ENCODE measurements around the gene SNX8.
"Not testable (repeated sequence)": the region's sequence is repeated elsewhere in the genome, so short reads cannot be mapped to it uniquely, and the experiment has no call there.

Gene SNX8, protein sequence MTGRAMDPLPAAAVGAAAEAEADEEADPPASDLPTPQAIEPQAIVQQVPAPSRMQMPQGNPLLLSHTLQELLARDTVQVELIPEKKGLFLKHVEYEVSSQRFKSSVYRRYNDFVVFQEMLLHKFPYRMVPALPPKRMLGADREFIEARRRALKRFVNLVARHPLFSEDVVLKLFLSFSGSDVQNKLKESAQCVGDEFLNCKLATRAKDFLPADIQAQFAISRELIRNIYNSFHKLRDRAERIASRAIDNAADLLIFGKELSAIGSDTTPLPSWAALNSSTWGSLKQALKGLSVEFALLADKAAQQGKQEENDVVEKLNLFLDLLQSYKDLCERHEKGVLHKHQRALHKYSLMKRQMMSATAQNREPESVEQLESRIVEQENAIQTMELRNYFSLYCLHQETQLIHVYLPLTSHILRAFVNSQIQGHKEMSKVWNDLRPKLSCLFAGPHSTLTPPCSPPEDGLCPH

DNA sequence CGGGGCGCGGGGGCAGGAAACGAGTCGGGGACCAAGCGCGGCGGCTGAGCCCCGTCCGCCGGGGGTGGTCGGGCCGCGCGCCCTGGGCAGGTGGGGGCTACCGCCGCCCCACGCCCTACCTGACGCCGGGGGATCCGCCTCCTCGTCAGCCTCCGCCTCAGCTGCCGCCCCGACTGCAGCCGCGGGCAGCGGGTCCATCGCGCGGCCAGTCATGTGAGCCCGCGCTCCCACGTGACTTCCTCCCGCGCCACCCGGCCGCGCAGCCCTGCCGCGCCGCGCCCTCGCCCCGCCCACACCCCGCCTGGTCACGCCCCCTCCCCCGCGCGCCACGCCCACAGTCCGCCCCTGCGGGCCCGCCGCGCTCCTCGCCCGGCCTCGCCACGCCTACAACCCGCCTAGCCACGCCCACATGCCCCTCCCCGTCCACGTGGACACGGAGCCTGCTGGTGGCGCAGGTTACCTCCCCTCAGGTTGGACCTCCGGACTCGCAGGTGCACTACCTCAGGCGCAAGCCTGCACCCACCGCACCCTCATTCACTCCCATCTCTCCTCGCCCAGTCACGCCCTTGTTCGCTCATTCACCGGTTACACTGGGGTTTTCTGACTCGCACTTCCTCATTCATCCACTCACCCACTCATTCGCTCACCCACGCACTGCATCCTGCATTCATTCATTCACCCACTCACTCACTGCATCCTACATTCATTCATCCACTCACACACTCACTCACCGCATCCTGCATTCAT is at the start of gene SNX8:
SNX8 (minus strand) TSS at position 233 of the 747 bp plus-strand sequence; CDS start at position 213, 20 bp downstream.
- peak within 1 kb of the TSS; percentile 90 for H3K4me3 ChIP-seq (ENCODE audit: low read depth, low read length)
- DNase-seq (ENCODE audit: low read depth), result peak; percentile 53

DNA sequence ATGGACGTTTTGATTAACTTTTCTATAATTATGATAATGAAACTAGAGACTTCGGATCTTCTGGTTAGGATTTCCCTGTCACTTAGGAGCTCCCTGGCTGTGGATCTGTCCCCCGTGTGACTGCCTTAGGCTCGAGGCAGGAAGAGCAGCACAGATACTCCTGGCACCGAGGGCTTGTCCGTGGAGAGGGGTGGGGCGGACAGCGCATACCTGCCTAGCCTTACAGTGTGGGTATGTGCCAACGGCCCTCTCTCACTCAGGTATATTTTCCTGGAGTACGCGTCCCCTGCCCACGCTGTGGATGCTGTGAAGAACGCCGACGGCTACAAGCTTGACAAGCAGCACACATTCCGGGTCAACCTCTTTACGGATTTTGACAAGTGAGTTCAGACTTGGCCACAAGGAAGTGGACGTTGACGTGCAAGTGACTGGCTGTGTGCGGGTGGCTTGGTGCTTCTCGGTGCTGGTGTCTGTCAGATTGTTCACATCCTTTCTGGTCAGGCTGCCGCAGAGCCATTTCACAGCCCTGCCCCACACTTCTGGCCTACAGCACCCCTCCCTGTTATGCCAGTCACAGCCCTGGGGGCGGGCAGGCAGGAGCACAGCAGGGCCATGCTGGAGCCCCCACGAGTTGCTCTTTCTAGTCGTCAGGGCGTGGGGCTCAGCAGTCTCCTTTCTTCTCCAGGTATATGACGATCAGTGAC is 48.3 kb upstream of the SNX8 start:
- DNase-seq (ENCODE audit: low read depth), result no peak

DNA sequence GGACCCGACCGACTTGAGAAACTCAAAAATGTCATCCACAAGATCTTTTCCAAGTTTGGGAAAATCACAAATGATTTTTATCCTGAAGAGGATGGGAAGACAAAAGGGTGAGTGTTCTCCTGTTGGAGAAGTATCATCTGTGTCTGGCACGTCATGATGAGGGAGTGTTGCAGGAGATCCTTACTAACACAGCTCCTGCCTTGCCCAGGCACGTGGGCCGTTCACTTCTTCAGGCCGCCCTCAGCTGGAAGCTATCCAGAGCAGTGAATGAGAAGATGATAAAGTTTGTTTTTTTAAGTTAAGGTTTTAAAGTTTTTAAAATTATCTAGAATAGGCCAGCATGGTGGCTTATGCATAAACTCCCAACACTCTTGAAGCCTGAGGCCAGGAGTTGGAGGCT is 46.6 kb upstream of the SNX8 start:
- no peak overlapping the region for H3K4me3 ChIP-seq (ENCODE audit: low read depth, low read length)

More for the DNA sequence above, 48.3 kb upstream of the SNX8 start:
- H3K4me3 ChIP-seq (ENCODE audit: low read depth, low read length), result no peak overlapping the region

DNA sequence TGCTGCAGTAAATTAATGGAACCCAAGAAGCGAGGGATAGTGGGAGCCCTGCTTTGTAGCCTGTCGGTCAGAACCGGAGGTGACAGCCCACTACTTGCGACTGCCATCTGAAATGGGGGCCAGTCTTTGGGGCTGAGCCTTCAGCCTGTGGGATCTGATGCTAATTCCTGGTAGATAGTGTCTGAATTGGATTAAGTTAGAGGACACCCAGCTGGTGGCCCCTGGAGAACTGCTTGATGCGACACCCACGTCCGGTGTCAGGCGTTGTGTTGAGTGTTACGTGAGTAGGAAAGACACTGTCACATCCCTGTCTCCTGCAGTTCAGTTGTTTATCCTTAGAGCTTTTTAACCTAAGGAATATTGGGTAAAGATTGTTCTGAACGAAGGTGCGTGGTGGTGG is 45.4 kb upstream of the SNX8 start:
- DNase-seq (ENCODE audit: low read depth), result no peak
- no peak overlapping the region for H3K4me3 ChIP-seq (ENCODE audit: low read depth, low read length)

More for the DNA sequence above, 46.6 kb upstream of the SNX8 start:
- no peak for DNase-seq (ENCODE audit: low read depth)

DNA sequence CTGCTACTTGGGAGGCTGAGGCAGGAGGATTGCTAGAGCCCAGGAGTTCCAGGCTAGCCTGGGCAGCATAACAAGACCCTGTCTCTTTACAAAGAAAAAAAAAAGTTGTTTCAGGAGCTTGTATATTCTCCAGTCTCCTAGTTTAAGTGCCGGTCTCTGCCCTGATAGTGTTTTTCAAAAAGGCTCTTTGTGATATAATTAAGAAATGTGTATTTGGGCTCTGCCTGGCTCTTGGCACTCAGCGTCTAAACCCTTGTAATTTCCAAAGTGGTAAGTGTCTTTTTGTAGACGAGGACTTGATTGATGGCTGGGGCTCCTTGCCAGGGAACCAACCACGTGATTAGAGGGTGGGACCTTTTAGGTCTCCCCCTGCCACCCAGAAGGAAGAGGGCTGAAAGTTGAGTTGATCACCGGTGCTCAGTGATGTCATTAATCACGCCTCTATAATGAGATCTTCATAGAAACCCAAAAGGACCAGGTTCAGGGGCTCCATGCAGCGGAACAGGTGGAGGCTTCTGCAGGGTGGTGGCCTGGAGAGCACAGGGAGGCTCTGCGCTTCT is 44.8 kb upstream of the SNX8 start:
- no peak overlapping the region for H3K4me3 ChIP-seq (ENCODE audit: low read depth, low read length)
- no peak for DNase-seq (ENCODE audit: low read depth)

DNA sequence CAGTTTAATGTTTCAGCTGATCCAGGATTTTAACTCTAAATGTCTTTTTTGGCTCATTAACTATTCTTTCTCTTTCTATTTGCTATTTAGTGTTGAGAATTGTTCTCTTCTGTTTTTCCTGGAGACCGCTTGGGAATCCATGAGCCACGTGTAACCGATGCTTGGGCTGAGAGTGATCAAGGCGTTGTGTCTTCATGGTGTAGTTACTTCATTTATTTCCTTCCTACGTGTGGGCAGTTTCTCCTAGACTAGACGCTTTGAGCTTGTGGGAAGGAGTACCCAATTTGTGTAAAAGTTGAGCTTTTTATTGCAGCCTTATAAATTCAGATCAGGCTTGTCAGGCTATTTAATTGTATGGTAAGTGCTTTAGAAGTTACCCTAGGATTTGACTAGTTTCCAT is 43.3 kb upstream of the SNX8 start:
- DNase-seq (ENCODE audit: low read depth), result no peak
- no peak overlapping the region for H3K4me3 ChIP-seq (ENCODE audit: low read depth, low read length)

DNA sequence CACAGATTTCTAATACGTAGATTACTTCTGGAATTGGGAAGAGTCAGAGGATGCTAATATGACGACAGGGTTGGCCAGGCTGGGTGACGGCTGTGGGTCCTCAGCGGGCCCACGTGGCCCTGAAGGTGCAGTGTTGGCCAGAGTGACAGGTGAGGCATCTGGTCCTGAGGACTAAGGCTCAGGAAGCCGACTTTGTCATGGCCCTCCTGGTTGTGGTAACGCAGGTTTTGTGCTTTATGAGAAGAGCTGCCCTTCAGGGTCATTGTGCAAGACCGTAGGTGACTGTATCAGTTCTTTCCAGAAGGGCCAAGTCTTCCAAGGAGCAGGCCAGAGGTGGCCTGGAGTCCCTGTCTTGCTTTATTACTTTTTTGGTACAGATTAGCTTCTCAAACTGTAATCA is 42.9 kb upstream of the SNX8 start:
- H3K4me3 ChIP-seq (ENCODE audit: low read depth, low read length), result no peak overlapping the region
- DNase-seq (ENCODE audit: low read depth), result no peak

DNA sequence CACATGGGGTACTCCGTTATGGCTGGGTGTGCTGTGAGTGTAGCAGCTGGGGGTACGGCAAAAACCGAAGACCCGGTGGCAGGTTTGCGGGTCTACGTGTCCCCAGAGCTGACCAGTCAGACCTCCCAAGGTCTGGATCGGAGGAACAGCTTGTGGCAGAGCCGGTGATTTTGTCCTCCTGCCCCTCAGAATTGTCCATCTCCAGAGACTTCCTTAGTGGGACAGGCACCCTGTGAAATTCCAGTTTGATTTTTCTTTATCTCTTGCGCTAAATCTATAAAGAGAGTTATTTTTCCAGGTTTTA is 41.4 kb upstream of the SNX8 start:
- DNase-seq (ENCODE audit: low read depth), result no peak

DNA sequence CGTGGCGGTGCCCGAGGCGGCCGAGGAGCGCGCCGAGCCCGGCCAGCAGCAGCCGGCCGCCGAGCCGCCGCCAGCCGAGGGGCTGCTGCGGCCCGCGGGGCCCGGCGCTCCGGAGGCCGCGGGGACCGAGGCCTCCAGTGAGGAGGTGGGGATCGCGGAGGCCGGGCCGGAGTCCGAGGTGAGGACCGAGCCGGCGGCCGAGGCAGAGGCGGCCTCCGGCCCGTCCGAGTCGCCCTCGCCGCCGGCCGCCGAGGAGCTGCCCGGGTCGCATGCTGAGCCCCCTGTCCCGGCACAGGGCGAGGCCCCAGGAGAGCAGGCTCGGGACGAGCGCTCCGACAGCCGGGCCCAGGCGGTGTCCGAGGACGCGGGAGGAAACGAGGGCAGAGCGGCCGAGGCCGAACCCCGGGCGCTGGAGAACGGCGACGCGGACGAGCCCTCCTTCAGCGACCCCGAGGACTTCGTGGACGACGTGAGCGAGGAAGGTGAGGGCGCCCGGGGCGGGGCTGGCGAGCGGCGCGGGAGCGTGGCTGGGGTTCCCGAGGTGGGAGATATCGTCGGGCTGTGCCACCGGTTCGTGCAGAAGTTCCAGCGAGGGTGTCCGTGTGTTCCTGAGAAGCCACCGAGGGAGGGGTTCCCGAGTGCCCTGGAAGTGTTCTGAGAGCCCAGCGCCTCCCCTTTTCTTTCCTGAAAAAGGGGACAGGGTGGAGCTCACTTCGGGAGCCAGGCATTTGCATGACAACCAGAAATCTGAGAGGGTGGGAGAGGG is 40.9 kb upstream of the SNX8 start:
- peak overlapping the region; percentile 98 for H3K4me3 ChIP-seq (ENCODE audit: low read depth, low read length)
- DNase-seq (ENCODE audit: low read depth), result no peak

More for the DNA sequence above, 41.4 kb upstream of the SNX8 start:
- peak overlapping the region; percentile 98 for H3K4me3 ChIP-seq (ENCODE audit: low read depth, low read length)

DNA sequence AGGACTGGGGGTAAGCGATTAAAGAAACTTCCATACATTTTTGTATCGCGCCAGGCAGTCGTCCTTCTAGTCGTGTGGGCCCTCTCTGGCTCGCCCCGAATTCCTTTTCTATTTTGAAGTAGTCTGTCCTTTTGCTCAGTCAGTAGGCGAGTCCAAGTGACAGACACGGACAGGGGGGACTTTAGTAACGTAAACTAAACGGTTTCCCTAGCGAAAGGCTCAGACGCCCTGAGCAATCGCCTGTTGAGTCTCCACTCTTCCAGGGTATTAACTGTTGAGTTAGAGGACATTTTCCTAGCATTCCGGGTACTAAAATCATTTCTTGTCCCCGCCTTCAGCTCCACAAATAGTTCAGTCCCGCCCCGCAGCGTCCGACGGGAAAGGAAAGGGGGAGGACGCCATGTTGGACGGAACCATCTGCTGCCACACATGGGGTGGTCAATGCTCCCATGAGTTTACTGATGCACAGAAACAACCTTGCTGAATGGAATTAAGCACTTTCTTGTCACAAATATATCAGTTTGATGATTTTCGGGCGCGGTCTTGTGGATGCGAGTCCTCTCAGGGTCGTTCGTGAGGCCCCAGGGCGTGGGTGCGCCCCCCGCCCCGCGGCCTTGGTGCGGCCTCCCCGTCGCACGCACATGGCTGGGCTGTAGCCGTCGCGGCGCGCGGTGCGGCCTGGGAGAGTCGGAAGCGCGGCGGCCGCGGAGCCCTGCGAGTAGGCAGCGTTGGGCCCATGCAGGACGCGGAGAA is 40.1 kb upstream of the SNX8 start, which contains the start of gene EIF3B:
EIF3B (plus strand) TSS at position 642 of the 753 bp plus-strand sequence; CDS start at position 737, 95 bp downstream.
- H3K4me3 ChIP-seq (ENCODE audit: low read depth, low read length), result peak within 1 kb of the TSS; percentile 98
- DNase-seq (ENCODE audit: low read depth), result peak; percentile 81

DNA sequence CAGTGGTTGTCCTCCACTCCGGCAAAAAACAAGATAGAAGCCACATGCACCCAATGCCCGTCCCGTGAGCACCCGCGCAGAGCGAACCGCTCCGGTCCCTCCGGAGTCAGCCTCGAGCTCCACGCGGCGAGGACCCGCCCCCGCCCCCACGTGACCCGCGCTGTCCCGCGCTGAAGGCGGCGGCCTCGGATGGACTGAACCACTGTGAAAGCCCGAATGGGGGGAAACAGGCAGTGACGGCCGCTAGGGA is 39.6 kb upstream of the SNX8 start:
- H3K4me3 ChIP-seq (ENCODE audit: low read depth, low read length), result peak overlapping the region; percentile 98
- DNase-seq (ENCODE audit: low read depth), result peak; percentile 60

DNA sequence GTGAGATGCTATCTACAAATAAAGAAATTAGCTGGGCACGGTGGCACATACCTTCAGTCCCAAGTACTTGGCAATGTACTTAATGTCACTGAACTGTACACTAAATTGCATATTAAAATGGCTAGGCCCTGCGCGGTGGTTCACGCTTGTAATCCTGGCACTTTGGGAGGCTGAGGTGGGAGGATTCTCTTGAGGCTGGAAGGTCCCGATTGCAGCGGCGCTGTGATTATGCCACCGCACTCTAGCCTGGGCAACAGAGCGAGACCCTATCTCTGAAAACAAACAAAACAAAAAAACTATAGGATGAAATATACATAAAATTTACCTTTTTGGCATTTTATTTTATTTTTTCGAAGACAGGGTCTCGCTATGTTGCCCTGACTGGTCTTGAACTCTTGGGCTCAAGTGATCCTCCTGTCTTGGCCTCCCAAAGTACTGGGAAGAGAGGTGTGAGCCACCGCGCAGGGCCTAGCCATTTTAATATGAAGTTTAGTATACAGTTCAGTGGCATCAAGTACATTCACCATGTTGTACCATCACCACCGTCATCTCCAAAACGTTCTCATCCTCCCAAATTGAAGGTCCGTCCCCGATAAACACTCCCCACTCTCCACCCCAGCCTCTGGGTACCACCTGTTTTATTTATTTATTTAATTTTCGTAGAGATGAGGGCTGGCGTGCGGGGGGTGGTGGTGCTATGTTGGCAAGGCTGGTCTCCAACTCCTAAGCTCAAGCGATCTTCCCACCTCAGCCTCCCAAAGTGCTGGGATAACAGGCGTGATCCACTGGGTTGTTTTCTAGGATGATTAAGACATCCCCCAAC is 39.1 kb upstream of the SNX8 start:
- H3K4me3 ChIP-seq (ENCODE audit: low read depth, low read length), result peak overlapping the region; percentile 98
- no peak for DNase-seq (ENCODE audit: low read depth)

DNA sequence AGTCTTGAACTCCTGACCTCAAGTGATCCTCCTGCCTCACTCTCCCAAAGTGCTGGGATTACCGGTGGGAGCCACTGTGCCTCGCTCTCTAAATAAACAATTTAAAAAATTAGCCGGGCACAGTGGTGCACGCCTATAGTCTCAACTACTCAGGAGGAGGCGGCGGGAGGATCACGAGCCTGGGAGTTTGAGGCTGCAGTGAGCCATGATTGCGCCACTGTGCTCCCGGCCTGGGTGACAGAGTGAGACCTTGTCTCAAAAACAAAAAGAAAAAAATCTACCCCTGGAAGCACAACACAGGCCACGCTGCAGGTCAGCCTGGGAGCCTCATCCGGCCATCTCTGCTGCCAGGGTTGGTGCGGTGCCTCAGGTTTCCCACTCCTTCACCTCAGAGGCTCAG is 36.6 kb upstream of the SNX8 start:
- DNase-seq (ENCODE audit: low read depth), result no peak
- H3K4me3 ChIP-seq (ENCODE audit: low read depth, low read length), result no peak overlapping the region

DNA sequence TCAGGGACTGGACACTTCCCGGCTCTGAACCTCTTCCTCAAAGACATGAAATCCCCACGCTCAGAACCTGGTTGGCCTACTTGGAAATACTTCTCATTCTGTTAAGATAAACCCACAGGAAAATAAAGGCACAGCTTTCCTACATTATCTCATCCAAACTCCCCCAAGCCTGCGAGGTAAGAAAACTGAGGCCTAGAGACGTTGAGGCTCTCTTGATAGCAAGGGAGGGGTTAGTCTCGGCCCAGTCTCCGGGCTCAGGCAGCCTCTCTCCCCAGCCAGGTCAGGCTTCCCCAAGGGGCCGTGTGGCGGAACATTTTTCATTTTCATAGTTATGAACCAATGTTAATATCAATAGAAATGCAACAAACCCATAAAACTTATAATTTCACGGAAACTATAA is 35.8 kb upstream of the SNX8 start:
- no peak for DNase-seq (ENCODE audit: low read depth)
- H3K4me3 ChIP-seq (ENCODE audit: low read depth, low read length), result no peak overlapping the region

DNA sequence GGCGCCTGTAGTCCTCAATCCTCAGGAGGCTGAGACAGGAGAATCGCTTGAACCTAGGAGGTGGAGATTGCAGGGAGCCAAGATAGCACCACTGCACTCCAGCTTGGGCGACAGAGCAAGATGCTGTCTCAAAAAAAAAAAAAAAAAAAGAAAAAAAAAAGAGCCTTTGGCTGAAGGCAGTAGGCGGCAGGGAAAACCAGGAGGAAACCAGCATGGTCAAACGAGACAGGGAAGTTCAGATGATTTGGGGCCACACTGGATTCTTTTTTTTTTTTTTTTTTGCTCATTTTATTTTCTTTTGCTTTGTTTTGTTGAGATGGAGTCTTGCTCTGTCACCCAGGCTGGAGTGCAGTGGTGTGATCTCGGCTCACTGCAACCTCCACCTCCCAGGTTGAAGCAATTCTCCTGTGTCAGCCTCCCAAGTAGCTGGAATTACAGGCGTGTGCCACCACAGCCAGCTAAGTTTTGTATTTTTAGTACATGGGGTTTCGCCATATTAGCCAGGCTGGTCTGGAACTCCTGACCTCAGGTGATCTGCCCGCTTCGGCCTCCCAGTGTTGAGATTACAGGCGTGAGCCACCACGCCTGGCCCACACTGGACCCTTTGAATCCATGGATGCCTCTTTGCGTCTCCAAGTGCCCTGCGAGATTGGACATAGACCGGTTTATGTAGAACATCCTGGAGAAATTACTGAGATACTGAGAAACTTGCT is 33.3 kb upstream of the SNX8 start:
- H3K4me3 ChIP-seq (ENCODE audit: low read depth, low read length); DNase-seq (ENCODE audit: low read depth): not testable (repeated sequence)

DNA sequence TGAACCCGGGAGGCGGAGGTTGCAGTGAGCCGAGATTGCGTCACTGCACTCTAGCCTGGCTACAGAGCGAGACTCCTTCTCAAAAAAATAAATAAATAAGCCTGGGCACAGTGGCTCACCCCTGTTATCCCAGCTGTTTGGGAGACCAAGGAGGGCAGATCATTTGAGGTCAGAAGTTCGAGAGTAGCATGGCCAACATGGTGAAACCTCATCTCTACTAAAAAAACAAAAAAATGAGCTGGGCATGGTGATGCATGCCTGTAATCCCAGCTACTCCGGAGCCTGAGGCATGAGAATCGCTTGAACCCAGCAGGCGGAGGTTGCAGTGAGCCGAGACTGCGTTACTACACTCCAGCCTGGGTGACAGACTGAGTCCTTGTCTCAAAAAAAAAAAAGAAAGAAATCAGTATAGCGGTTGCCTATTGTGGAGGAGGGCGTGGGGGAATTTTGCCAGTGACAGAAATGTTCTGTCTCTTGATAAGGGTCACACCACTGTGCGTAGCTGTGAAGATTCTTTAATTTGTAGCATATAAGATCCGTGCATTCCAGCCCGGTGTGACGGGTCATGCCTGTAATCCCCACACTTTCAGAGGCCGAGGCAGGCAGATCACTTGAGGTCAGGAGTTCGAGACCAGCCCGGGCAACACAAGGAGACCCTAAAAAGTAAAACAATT is 22.5 kb upstream of the SNX8 start:
- no peak for DNase-seq (ENCODE audit: low read depth)
- no peak overlapping the region for H3K4me3 ChIP-seq (ENCODE audit: low read depth, low read length)

Data from skeletal muscle cell (primary cell).